Prostate gland (tissue), 2 donors: ENCODE results near the gene METAP1.

Source experiments
- POLR2A ChIP-seq: fragments of 450-650 bp; IDR thresholded peaks from one replicate; pipeline ENCODE4 v1.6.1; 2016; ENCODE audit warnings: antibody characterized with exemption, mild to moderate bottlenecking
- POLR2AphosphoS5 ChIP-seq: sonication (generic); formaldehyde crosslinking; IDR thresholded peaks from one replicate; pipeline ENCODE4 v1.6.1; 2017; ENCODE audit warnings: antibody characterized with exemption
- TF ChIP-seq, protein P1 (sequence below), 4 experiments: fragments of 200-600 bp in 2 of 4; fragments of 450-650 bp in 2 of 4; sonication (generic) in 2 of 4; IDR thresholded peaks; 1 replicate in 3 of 4; 2 replicates in 1 of 4; pipeline ENCODE4 v1.5.1; 2016 to 2019; ENCODE audit warnings: antibody characterized with exemption in 4 of 4, mild to moderate bottlenecking in 2 of 4, moderate library complexity in 2 of 4

DNA sequence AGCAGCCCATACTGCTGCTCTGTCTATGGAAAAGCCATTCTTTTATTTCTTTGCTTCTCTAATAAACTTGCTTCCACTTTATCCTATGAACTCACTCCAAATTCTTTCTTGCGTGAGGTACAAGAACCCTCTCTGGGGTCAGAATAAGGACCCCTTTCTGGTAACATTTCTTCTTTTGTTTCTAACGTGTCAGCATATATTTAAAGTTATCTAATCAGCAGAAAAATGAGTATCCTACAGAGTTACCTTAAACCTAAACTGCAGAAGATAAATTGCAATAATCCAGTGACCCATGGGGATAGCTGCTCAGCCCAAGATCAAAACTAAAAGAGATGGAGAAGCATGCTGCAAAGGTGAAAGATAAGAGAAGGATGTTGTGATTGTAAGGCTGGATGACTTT lies 89.1 kb downstream of the METAP1 start:
- TF ChIP-seq, protein P1, sequence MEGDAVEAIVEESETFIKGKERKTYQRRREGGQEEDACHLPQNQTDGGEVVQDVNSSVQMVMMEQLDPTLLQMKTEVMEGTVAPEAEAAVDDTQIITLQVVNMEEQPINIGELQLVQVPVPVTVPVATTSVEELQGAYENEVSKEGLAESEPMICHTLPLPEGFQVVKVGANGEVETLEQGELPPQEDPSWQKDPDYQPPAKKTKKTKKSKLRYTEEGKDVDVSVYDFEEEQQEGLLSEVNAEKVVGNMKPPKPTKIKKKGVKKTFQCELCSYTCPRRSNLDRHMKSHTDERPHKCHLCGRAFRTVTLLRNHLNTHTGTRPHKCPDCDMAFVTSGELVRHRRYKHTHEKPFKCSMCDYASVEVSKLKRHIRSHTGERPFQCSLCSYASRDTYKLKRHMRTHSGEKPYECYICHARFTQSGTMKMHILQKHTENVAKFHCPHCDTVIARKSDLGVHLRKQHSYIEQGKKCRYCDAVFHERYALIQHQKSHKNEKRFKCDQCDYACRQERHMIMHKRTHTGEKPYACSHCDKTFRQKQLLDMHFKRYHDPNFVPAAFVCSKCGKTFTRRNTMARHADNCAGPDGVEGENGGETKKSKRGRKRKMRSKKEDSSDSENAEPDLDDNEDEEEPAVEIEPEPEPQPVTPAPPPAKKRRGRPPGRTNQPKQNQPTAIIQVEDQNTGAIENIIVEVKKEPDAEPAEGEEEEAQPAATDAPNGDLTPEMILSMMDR (IDR thresholded peaks at IDR 0.05), result no peak
- TF ChIP-seq POLR2A (no peak), POLR2AphosphoS5 (no peak)
